ENCODE results near the gene PXMP2.

PXMP2 gene

DNA sequence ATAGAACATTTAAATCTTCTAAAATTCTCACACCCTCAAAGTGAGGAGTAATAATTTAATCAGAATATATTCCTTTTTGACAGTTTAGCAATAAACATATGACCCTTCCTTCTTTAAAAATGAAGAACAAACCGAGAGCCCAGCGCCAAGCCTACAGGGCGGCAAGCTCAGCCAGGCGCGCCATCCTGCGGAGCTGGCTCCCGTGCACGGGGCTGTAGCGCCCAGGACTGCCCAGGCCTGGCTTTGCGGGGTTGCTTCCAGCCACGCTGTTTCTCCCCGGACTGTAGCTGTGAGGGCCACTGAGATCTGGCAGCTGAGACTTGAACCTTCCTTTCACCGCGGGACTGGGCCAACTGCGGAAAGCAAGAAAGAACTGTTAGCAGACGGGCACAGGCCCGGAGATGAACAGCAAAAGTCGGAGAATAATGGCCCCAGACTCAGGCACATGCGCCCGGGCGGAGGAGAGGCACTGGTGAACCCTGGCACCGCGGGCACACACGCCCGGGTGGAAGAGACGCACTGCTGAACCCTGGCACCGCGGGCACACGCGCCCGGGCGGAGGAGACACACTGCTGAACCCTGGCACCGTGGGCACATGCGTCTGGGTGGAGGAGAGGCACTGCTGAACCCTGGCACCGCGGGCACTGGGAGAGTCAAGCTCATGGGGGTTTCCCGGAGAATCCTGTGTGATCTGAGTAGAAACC is 39.9 kb downstream of the PXMP2 start:
- Histone ChIP-seq H3K27me3 (ENCODE audit: insufficient read depth, poor library complexity, severe bottlenecking) (no peaks in the 10 kb centered on the region), H3K27ac (replicated peaks) (no peak overlapping the region), H3K4me3 (replicated peaks; ENCODE audit: insufficient read depth, low read length) (no peak overlapping the region)
- DNase-seq (ENCODE audit: low read depth in 1 of 2, low spot score in 1 of 2), result no peak
- no peak for TF ChIP-seq POLR2AphosphoS5 (IDR thresholded peaks at IDR 0.05; ENCODE audit: low read depth)
- TF ChIP-seq, protein P1, sequence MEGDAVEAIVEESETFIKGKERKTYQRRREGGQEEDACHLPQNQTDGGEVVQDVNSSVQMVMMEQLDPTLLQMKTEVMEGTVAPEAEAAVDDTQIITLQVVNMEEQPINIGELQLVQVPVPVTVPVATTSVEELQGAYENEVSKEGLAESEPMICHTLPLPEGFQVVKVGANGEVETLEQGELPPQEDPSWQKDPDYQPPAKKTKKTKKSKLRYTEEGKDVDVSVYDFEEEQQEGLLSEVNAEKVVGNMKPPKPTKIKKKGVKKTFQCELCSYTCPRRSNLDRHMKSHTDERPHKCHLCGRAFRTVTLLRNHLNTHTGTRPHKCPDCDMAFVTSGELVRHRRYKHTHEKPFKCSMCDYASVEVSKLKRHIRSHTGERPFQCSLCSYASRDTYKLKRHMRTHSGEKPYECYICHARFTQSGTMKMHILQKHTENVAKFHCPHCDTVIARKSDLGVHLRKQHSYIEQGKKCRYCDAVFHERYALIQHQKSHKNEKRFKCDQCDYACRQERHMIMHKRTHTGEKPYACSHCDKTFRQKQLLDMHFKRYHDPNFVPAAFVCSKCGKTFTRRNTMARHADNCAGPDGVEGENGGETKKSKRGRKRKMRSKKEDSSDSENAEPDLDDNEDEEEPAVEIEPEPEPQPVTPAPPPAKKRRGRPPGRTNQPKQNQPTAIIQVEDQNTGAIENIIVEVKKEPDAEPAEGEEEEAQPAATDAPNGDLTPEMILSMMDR (IDR thresholded peaks at IDR 0.05; ENCODE audit: insufficient read depth, low read length), result no peak
- TF ChIP-seq, protein P2, sequence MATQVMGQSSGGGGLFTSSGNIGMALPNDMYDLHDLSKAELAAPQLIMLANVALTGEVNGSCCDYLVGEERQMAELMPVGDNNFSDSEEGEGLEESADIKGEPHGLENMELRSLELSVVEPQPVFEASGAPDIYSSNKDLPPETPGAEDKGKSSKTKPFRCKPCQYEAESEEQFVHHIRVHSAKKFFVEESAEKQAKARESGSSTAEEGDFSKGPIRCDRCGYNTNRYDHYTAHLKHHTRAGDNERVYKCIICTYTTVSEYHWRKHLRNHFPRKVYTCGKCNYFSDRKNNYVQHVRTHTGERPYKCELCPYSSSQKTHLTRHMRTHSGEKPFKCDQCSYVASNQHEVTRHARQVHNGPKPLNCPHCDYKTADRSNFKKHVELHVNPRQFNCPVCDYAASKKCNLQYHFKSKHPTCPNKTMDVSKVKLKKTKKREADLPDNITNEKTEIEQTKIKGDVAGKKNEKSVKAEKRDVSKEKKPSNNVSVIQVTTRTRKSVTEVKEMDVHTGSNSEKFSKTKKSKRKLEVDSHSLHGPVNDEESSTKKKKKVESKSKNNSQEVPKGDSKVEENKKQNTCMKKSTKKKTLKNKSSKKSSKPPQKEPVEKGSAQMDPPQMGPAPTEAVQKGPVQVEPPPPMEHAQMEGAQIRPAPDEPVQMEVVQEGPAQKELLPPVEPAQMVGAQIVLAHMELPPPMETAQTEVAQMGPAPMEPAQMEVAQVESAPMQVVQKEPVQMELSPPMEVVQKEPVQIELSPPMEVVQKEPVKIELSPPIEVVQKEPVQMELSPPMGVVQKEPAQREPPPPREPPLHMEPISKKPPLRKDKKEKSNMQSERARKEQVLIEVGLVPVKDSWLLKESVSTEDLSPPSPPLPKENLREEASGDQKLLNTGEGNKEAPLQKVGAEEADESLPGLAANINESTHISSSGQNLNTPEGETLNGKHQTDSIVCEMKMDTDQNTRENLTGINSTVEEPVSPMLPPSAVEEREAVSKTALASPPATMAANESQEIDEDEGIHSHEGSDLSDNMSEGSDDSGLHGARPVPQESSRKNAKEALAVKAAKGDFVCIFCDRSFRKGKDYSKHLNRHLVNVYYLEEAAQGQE (IDR thresholded peaks at IDR 0.05; ENCODE audit: insufficient replicate concordance, low read depth), result no peak
- no peak for TF ChIP-seq GABPA (IDR thresholded peaks at IDR 0.05; ENCODE audit: low read depth)
- TF ChIP-seq SPI1 (IDR thresholded peaks at IDR 0.05; ENCODE audit: borderline replicate concordance, low read depth), result no peak

- no peak overlapping the region for H3K27ac ChIP-seq (replicated peaks)
- DNase-seq (ENCODE audit: low read depth in 1 of 2, low spot score in 1 of 2), result no peak
- TF ChIP-seq SPI1 (IDR thresholded peaks at IDR 0.05; ENCODE audit: borderline replicate concordance, low read depth), result no peak
- TF ChIP-seq, protein P2 (IDR thresholded peaks at IDR 0.05; ENCODE audit: insufficient replicate concordance, low read depth), result no peak
- no peak for TF ChIP-seq POLR2AphosphoS5 (IDR thresholded peaks at IDR 0.05; ENCODE audit: low read depth)
- no peak for TF ChIP-seq GABPA (IDR thresholded peaks at IDR 0.05; ENCODE audit: low read depth)
- no peaks in the 10 kb centered on the region for H3K27me3 ChIP-seq (ENCODE audit: insufficient read depth, poor library complexity, severe bottlenecking)
- H3K4me3 ChIP-seq (replicated peaks; ENCODE audit: insufficient read depth, low read length), result no peak overlapping the region
These were observed 41.1 kb downstream of the PXMP2 start for GRCh38 chr12:132728502-132728901.

- DNase-seq (ENCODE audit: low read depth in 1 of 2, low spot score in 1 of 2), result no peak
- Histone ChIP-seq H3K27ac (replicated peaks) (no peak overlapping the region), H3K27me3 (ENCODE audit: insufficient read depth, poor library complexity, severe bottlenecking) (no peaks in the 10 kb centered on the region), H3K4me3 (replicated peaks; ENCODE audit: insufficient read depth, low read length) (no peak overlapping the region)
- TF ChIP-seq, protein P2 (IDR thresholded peaks at IDR 0.05; ENCODE audit: insufficient replicate concordance, low read depth), result no peak
- TF ChIP-seq, protein P1 (IDR thresholded peaks at IDR 0.05; ENCODE audit: insufficient read depth, low read length), result no peak
- no peak; the same call in 1 of the 2 replicates for TF ChIP-seq POLR2AphosphoS5 (IDR thresholded peaks at IDR 0.05; ENCODE audit: low read depth)
- no peak for TF ChIP-seq GABPA (IDR thresholded peaks at IDR 0.05; ENCODE audit: low read depth)
- TF ChIP-seq SPI1 (IDR thresholded peaks at IDR 0.05; ENCODE audit: borderline replicate concordance, low read depth), result no peak
These were observed 42.3 kb downstream of the PXMP2 start for GRCh38 chr12:132729541-132730320.

All from HL-60 (cell line).